ENCODE data around the gene ARSB. TPM values are rescaled to one million over a fixed set of nuclear protein-coding genes. Genes with fewer than 3 reads are reported as not detected.
A peak's percentile ranks its signal among the peaks of the same experiment; 100 is the strongest.
"Not testable (repeated sequence)": the region's sequence is repeated elsewhere in the genome, so short reads cannot be mapped to it uniquely, and the experiment has no call there.

Gene ARSB
- total RNA-seq, 1 donor from 2014 or later = 19.3 TPM

- Mint-ChIP-seq H3K4me1 (ENCODE audit: unreplicated experiment) (no peaks in the 10 kb centered on the region), H3K4me3 (ENCODE audit: unreplicated experiment) (no peak overlapping the region), H3K36me3 (ENCODE audit: low read depth, unreplicated experiment) (no peaks in the 10 kb centered on the region), H3K27me3 (ENCODE audit: unreplicated experiment) (no peaks in the 10 kb centered on the region), H3K27ac (ENCODE audit: unreplicated experiment) (no peak overlapping the region), H3K9me3 (ENCODE audit: unreplicated experiment) (no peaks in the 10 kb centered on the region)
- no peak for TF ChIP-seq CTCF (IDR thresholded peaks at IDR 0.05; ENCODE audit: unreplicated experiment)
- no peak for DNase-seq (ENCODE audit: low spot score)
Observed at GRCh38 chr5:78879516-78879915, 105.6 kb downstream of the ARSB start.

GRCh38 chr5:78866076-78866475, 119.0 kb downstream of the ARSB start:
- not testable (repeated sequence) for H3K36me3 Mint-ChIP-seq (ENCODE audit: low read depth, unreplicated experiment); H3K27ac Mint-ChIP-seq (ENCODE audit: unreplicated experiment); DNase-seq (ENCODE audit: low spot score); H3K9me3 Mint-ChIP-seq (ENCODE audit: unreplicated experiment); H3K4me1 Mint-ChIP-seq (ENCODE audit: unreplicated experiment); H3K27me3 Mint-ChIP-seq (ENCODE audit: unreplicated experiment)
- peak overlapping the region; percentile 7 for H3K4me3 Mint-ChIP-seq (ENCODE audit: unreplicated experiment)

DNA sequence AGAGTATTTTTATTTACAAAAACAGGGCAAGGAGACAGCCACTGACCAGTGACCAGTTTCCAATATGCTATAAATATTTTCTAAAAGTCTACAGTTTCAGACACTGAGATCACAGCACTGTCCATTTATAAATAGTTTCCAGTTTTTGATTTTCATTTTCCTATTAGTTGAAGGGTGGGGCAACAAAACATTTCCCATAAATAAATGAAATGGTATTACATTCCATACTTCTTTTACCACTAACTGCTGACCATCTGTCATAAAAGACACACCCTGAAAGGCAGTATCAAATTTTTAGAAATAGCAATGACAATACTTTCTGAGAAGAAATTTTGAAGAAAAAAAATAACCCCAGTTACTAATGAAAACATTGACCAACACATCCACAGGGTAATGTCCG, 126.7 kb downstream of the ARSB start:
- H3K27ac Mint-ChIP-seq (ENCODE audit: unreplicated experiment) = no peak overlapping the region
- peaks cover 1% of the 10 kb centered on the region for H3K27me3 Mint-ChIP-seq (ENCODE audit: unreplicated experiment)
- peaks cover 19% of the 10 kb centered on the region for H3K36me3 Mint-ChIP-seq (ENCODE audit: low read depth, unreplicated experiment)
- DNase-seq (ENCODE audit: low spot score) = no peak
- no peak for TF ChIP-seq CTCF (IDR thresholded peaks at IDR 0.05; ENCODE audit: unreplicated experiment)
- H3K4me3 Mint-ChIP-seq (ENCODE audit: unreplicated experiment) = no peak overlapping the region
- H3K9me3 Mint-ChIP-seq (ENCODE audit: unreplicated experiment) = peaks cover 10% of the 10 kb centered on the region
- no peaks in the 10 kb centered on the region for H3K4me1 Mint-ChIP-seq (ENCODE audit: unreplicated experiment)

GRCh38 chr5:78855026-78855425, 130.1 kb downstream of the ARSB start:
- no peak for TF ChIP-seq CTCF (IDR thresholded peaks at IDR 0.05; ENCODE audit: unreplicated experiment)
- H3K4me3 Mint-ChIP-seq (ENCODE audit: unreplicated experiment) = no peak overlapping the region
- peaks cover 10% of the 10 kb centered on the region for H3K9me3 Mint-ChIP-seq (ENCODE audit: unreplicated experiment)
- H3K27ac Mint-ChIP-seq (ENCODE audit: unreplicated experiment) = no peak overlapping the region
- DNase-seq (ENCODE audit: low spot score) = no peak
- no peaks in the 10 kb centered on the region for H3K27me3 Mint-ChIP-seq (ENCODE audit: unreplicated experiment)
- no peaks in the 10 kb centered on the region for H3K4me1 Mint-ChIP-seq (ENCODE audit: unreplicated experiment)
- peaks cover 16% of the 10 kb centered on the region for H3K36me3 Mint-ChIP-seq (ENCODE audit: low read depth, unreplicated experiment)

GRCh38 chr5:78851891-78852290, 133.2 kb downstream of the ARSB start:
- H3K4me3 Mint-ChIP-seq (ENCODE audit: unreplicated experiment); H3K27ac Mint-ChIP-seq (ENCODE audit: unreplicated experiment); H3K4me1 Mint-ChIP-seq (ENCODE audit: unreplicated experiment); H3K27me3 Mint-ChIP-seq (ENCODE audit: unreplicated experiment); DNase-seq (ENCODE audit: low spot score): not testable (repeated sequence)
- Mint-ChIP-seq H3K9me3 (ENCODE audit: unreplicated experiment) (peaks cover 10% of the 10 kb centered on the region), H3K36me3 (ENCODE audit: low read depth, unreplicated experiment) (peaks cover 16% of the 10 kb centered on the region)

- no peak for TF ChIP-seq CTCF (IDR thresholded peaks at IDR 0.05; ENCODE audit: unreplicated experiment)
- Mint-ChIP-seq H3K36me3 (ENCODE audit: low read depth, unreplicated experiment) (no peaks in the 10 kb centered on the region), H3K4me1 (ENCODE audit: unreplicated experiment) (peaks cover 6% of the 10 kb centered on the region), H3K9me3 (ENCODE audit: unreplicated experiment) (peaks cover 5% of the 10 kb centered on the region), H3K27me3 (ENCODE audit: unreplicated experiment) (no peaks in the 10 kb centered on the region), H3K27ac (ENCODE audit: unreplicated experiment) (no peak overlapping the region), H3K4me3 (ENCODE audit: unreplicated experiment) (no peak overlapping the region)
- no peak for DNase-seq (ENCODE audit: low spot score)
Observed at GRCh38 chr5:78845470-78845869, 139.6 kb downstream of the ARSB start.
